Skeletal muscle satellite cell (primary cell): ENCODE results near the gene UNKL.
"Not testable (repeated sequence)": the region's sequence is repeated elsewhere in the genome, so short reads cannot be mapped to it uniquely, and the experiment has no call there.

Experiments
- H3K27me3 ChIP-seq: 2 replicates; pipeline ENCODE4 v1.7.0; 2013; ENCODE audit warnings: low read length; ENCODE audit not compliant: control insufficient read depth, insufficient read depth
- H3K36me3 ChIP-seq: 2 replicates; pipeline ENCODE4 v1.7.0; 2013; ENCODE audit warnings: mild to moderate bottlenecking, control low read depth, low read length; ENCODE audit not compliant: insufficient read depth
- H3K4me1 ChIP-seq: 2 replicates; pipeline ENCODE4 v1.7.0; 2013; ENCODE audit warnings: low read length; ENCODE audit not compliant: control insufficient read depth, insufficient read depth
- H3K4me2 ChIP-seq: 2 replicates; pipeline ENCODE4 v1.7.0; 2013; ENCODE audit warnings: mild to moderate bottlenecking, low read length
- H3K4me3 ChIP-seq: 2 replicates; pipeline ENCODE4 v1.7.0; 2013; ENCODE audit warnings: low read length
- H3K9ac ChIP-seq: 2 replicates; pipeline ENCODE4 v1.7.0; 2013; ENCODE audit warnings: mild to moderate bottlenecking, low read depth, low read length, moderate library complexity
- H3K9me3 ChIP-seq: replicated peaks from 2 replicates; pipeline ENCODE4 v1.7.0; 2013; ENCODE audit warnings: mild to moderate bottlenecking, control low read depth, low read length

Gene UNKL

DNA sequence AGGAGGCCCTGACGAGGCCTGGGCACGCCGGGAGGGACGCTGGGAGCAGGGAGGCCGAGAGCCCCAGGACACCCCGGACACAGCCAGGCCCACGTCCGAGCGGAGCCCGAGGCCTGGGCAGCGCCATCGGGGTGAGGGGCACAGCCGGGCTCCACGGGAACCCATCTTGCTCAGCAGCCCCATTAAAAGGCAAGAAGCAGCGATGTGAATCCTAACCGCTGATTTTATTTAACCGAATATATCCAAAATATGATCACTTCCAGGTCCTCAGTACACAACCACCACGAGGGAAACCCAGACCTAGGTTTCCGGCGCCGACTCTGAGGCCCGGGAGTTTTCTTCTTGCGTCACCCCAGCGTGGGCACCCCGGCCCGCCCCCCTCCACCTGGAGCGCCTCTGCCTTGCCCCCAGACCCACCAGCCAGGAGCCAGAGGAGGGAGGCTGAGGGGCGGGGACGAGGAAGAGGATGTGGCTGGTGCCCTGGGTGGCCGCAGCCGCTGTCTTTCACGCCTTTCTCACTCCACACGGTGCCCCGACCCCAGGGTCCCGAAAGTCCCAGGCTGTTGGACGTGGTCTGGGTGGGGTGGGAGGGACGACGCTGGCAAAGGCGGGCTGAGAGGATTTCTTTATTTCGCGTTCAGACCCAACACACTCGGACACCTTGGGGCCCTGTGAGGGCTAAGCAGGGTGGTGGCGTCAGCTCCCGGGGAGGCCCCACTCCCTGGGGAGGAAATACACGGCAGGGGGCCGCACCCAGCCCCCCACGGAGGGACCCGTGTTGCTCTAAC is 30.4 kb upstream of the UNKL start:
- H3K36me3 ChIP-seq: peaks cover 10% of the 10 kb centered on the region
- no peak overlapping the region for H3K4me3 ChIP-seq
- H3K4me1 ChIP-seq: no peaks in the 10 kb centered on the region
- no peak overlapping the region for H3K4me2 ChIP-seq
- no peaks in the 10 kb centered on the region for H3K9me3 ChIP-seq
- no peak overlapping the region for H3K9ac ChIP-seq
- no peaks in the 10 kb centered on the region for H3K27me3 ChIP-seq

- no peak within 1 kb of the TSS for H3K4me3 ChIP-seq
- no peak within 1 kb of the TSS for H3K9ac ChIP-seq
- no peaks in the 10 kb centered on the region for H3K9me3 ChIP-seq
- peaks cover 6% of the 10 kb centered on the region for H3K36me3 ChIP-seq
- no peaks in the 10 kb centered on the region for H3K4me1 ChIP-seq
- H3K27me3 ChIP-seq: no peaks in the 10 kb centered on the region
- H3K4me2 ChIP-seq: no peak within 1 kb of the TSS
These were observed 29.7 kb upstream of the UNKL start, which contains the start of gene CCDC154 for GRCh38 chr16:1443980-1444729. CCDC154 (minus strand) TSS chr16:1444556; CDS start chr16:1444322, 234 bp downstream.

DNA sequence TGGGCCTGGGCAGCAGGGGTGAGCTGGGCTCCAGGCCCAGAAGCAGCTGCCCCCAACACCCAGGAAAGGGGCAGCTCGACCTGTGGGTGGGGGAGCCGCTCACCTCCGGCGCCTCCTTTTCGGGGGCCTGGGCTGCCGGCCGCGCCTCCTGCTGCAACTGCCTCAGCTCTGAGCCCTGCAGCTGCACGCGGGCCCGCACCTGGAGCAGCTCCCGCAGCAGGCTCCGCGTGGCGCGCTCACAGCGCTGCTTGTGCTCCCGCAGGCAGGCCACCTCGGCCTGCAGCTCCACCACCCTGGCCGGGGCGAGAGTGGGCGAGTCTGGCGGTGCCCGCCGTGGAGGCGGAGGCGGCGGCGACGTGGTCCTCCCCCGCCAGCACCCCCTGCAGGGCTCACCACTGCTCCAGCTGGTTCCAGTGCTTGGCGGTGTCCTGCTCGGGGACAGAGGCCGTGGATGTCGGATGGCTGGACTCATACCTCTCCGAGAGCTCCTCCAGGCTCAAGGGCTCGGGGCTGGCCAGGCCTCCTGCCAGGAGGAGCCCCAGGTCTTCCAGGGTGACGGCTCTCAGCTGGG is 29.0 kb upstream of the UNKL start:
- H3K4me2 ChIP-seq: no peak overlapping the region
- H3K36me3 ChIP-seq: peaks cover 6% of the 10 kb centered on the region
- no peak overlapping the region for H3K4me3 ChIP-seq
- no peaks in the 10 kb centered on the region for H3K4me1 ChIP-seq
- H3K27me3 ChIP-seq: no peaks in the 10 kb centered on the region
- H3K9me3 ChIP-seq: no peaks in the 10 kb centered on the region
- no peak overlapping the region for H3K9ac ChIP-seq

DNA sequence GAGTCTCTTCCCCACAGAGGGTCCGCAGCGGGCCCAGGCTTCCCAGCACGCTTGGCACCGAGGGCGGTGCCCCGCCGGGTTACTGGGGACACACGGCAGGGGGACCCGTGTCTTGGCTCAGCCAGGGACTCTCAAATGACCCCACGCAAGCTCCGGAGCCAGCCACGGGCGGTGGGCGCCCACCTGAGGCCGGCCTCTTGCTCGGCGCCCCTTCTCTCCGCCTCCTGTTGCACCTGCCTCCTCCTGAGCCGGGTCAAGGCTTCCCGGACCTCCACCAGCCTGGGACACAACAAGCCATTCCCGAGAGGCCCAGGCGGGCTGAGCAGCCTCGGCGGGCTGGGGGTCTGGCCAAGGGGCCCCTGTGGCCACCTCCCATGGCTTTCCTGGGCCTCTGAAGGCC is 28.2 kb upstream of the UNKL start:
- H3K9ac ChIP-seq: no peak overlapping the region
- no peak overlapping the region for H3K4me2 ChIP-seq
- H3K4me1 ChIP-seq: no peaks in the 10 kb centered on the region
- no peaks in the 10 kb centered on the region for H3K9me3 ChIP-seq
- H3K36me3 ChIP-seq: no peaks in the 10 kb centered on the region
- no peak overlapping the region for H3K4me3 ChIP-seq
- H3K27me3 ChIP-seq: no peaks in the 10 kb centered on the region

GRCh38 chr16:1441391-1441829 is 26.9 kb upstream of the UNKL start:
- no peaks in the 10 kb centered on the region for H3K36me3 ChIP-seq
- no peak overlapping the region for H3K4me3 ChIP-seq
- no peaks in the 10 kb centered on the region for H3K9me3 ChIP-seq
- H3K4me1 ChIP-seq: no peaks in the 10 kb centered on the region
- no peak overlapping the region for H3K4me2 ChIP-seq
- H3K9ac ChIP-seq: no peak overlapping the region
- H3K27me3 ChIP-seq: no peaks in the 10 kb centered on the region

- not testable (repeated sequence) for H3K27me3 ChIP-seq, H3K9ac ChIP-seq, H3K4me2 ChIP-seq, H3K36me3 ChIP-seq, H3K9me3 ChIP-seq, H3K4me3 ChIP-seq, H3K4me1 ChIP-seq
These were observed 25.2 kb upstream of the UNKL start for GRCh38 chr16:1439699-1440074.

DNA sequence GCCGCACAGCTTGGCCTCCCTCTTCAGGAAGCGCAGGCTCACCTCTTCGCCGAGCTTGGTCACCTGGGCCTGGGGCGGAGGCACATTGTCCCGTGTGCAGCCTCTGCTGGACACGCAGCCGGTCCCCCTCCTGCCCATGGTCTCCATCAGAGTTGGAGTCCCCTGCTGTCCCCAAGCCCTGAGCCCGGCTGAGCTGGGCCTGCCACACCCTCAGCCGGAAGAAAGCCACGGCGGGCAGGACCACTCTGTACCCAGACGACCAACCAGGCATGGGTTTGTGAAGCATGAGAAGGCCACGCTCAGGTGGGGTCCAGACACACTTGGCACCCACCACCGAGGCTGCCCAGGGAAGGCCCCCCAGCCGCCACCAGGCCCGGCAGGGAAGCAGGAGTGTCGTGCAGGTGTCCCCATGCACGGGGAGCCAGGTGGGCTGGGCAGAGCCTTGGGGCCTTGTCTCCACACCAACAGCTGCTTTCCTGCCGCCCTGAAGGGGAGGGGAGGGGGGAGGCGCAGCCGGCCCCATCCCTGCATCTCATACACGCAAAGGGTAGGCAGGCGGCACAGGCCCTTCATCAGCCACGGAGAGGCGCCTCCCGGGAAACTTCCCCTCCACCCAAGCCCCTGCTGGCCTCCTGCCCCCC is 24.7 kb upstream of the UNKL start:
- H3K4me3 ChIP-seq: no peak overlapping the region
- no peaks in the 10 kb centered on the region for H3K4me1 ChIP-seq
- no peak overlapping the region for H3K9ac ChIP-seq
- no peaks in the 10 kb centered on the region for H3K36me3 ChIP-seq
- no peaks in the 10 kb centered on the region for H3K27me3 ChIP-seq
- no peak overlapping the region for H3K4me2 ChIP-seq
- no peaks in the 10 kb centered on the region for H3K9me3 ChIP-seq

DNA sequence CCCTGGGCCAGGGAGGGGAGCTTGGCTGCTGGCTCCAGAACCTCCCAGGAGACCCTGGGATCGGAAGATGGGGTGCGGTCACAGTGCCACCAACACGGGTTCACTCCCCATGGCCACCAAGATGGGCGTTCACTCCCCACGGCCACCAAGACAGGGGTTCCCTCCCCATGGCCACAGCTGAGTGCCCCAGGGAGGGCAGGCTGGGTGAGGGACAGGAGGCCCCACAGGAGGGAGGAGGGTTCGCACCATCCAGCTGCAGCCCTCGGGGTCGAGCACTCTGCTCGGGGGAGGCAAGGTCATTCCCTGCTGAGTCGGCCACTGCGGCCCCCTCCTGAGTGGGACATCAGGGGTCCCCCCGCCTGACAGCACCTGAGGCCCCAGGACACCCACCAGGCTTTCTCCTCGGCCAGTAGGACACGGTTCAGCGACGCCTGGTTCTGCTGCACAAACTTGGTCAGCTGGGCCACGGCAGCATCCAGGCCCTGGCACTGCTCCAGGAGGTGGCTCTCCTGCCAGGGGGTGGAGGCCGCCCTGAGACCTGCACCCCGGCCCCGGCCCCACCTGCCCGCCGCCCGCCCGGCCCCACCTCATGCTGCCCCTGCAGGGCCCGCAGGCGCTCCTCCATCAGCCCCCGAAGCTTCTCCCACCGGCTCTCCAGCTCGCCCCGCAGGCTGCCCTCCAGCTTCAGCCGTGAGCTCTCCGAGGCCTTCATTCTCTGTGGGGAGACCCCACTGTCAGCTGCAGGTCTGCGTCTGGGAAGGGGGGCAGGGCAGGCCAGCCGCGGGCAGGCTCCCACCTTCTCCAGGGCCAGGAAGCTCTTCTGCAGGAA is 23.9 kb upstream of the UNKL start:
- Histone ChIP-seq H3K9ac (no peak overlapping the region), H3K4me2 (no peak overlapping the region), H3K4me1 (no peaks in the 10 kb centered on the region), H3K4me3 (no peak overlapping the region), H3K9me3 (no peaks in the 10 kb centered on the region), H3K27me3 (no peaks in the 10 kb centered on the region), H3K36me3 (no peaks in the 10 kb centered on the region)

GRCh38 chr16:1437606-1438005 is 23.1 kb upstream of the UNKL start:
- no peak overlapping the region for H3K4me3 ChIP-seq
- no peak overlapping the region for H3K9ac ChIP-seq
- H3K27me3 ChIP-seq: no peaks in the 10 kb centered on the region
- no peak overlapping the region for H3K4me2 ChIP-seq
- H3K9me3 ChIP-seq: no peaks in the 10 kb centered on the region
- no peaks in the 10 kb centered on the region for H3K4me1 ChIP-seq
- no peaks in the 10 kb centered on the region for H3K36me3 ChIP-seq

GRCh38 chr16:1436731-1437355 is 22.3 kb upstream of the UNKL start:
- Histone ChIP-seq H3K27me3 (no peaks in the 10 kb centered on the region), H3K4me2 (no peak overlapping the region), H3K4me3 (no peak overlapping the region), H3K9ac (no peak overlapping the region), H3K36me3 (no peaks in the 10 kb centered on the region), H3K4me1 (no peaks in the 10 kb centered on the region), H3K9me3 (no peaks in the 10 kb centered on the region)
